Measurements from ENCODE around the gene HLA-C. TPM values are rescaled to one million over a fixed set of nuclear protein-coding genes. Genes with fewer than 3 reads are reported as not detected.

HLA-C gene
- total RNA-seq, 1 donor = 159 TPM

DNA sequence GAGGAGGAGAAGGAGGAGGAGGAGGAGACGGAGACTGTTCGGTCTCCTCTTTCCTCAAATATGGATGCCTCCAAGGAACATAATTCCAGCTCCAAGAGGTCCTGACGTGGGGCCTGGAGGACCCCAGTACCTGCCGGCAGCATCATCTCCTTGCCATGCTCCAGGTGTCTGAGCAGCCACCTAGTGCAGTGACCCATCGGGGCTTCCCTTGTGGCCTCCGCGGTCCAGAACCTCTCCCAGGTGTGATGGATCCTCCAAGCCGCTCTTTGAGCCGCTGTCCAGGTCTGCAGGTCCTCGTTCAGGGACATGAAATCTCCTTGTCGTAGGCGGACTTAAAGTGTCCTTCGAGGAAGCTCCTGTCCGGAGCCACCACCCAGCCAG, 35.8 kb upstream of the HLA-C start:
- H3K4me3 ChIP-seq (ENCODE audit: low read depth, low read length) = no peak overlapping the region
- DNase-seq (ENCODE audit: low read depth) = no peak
- TF ChIP-seq, protein P1, sequence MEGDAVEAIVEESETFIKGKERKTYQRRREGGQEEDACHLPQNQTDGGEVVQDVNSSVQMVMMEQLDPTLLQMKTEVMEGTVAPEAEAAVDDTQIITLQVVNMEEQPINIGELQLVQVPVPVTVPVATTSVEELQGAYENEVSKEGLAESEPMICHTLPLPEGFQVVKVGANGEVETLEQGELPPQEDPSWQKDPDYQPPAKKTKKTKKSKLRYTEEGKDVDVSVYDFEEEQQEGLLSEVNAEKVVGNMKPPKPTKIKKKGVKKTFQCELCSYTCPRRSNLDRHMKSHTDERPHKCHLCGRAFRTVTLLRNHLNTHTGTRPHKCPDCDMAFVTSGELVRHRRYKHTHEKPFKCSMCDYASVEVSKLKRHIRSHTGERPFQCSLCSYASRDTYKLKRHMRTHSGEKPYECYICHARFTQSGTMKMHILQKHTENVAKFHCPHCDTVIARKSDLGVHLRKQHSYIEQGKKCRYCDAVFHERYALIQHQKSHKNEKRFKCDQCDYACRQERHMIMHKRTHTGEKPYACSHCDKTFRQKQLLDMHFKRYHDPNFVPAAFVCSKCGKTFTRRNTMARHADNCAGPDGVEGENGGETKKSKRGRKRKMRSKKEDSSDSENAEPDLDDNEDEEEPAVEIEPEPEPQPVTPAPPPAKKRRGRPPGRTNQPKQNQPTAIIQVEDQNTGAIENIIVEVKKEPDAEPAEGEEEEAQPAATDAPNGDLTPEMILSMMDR (IDR thresholded peaks at IDR 0.05; ENCODE audit: insufficient read depth, low read length) = no peak

DNA sequence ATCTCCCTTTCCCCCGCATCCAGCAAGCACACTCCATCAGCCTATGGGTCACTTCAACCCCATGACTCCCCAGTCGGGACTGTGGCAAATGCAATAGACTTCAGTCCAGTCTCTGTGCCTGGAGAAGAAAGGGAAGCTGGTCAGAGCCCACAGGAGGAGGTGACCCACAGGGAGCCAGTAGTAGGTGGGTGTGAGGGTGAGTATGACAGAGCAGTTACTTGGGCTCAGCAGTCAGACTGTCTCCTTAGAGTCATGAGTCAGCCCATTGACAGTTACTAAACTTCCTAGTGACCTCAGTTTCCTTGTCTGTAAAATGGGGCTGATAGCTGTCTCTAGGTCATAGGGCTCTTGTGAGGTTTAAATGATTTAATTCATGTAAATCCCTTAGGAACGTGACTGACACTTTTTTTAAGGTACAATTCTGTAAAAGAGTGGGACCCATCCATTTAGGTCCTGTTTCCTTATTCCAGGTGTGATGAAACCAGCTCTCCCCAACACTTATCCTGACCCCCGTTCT, 33.9 kb upstream of the HLA-C start:
- TF ChIP-seq, protein P1 (IDR thresholded peaks at IDR 0.05; ENCODE audit: insufficient read depth, low read length) = no peak
- H3K4me3 ChIP-seq (ENCODE audit: low read depth, low read length) = no peak overlapping the region
- DNase-seq (ENCODE audit: low read depth) = no peak

DNA sequence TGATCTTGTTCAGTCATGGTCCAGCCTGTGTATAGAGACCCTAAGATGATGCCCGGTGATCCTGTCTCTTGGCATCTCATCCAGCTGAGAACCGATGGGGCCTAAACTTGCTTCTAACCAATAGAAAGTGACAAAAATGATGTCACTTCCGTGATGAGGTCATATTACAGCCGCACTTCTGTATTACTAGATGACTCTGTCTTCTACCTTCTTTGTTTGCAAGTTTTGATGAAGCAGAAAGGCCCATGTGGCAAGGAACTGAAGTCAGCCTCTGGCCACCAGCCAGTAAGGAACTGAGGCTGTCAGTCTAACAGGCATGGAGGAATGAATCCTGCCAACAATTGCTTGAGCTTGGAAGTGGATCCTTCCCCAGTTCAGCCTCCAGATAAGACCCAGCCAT, 32.8 kb upstream of the HLA-C start:
- H3K4me3 ChIP-seq (ENCODE audit: low read depth, low read length) = no peak overlapping the region
- no peak for DNase-seq (ENCODE audit: low read depth)
- TF ChIP-seq, protein P1 (IDR thresholded peaks at IDR 0.05; ENCODE audit: insufficient read depth, low read length) = no peak

DNA sequence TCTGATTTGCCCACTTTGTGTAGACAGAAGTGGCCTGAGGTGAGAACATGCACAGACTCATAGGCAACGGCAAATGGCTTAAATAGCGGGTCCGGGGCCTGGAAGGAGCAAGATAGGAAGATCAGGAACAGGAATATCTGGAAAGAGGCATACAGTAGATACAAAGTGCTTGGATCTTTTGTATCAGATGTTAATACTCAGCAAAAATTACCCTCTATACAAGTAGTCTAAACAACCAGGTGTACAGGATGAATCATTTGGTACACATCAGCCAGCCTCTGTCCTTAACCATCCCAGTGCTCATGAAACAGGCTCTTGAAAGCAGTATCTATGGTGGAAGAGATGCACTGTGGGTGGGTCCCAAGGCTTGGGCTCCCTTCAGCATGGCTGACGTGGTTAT, 28.9 kb upstream of the HLA-C start:
- TF ChIP-seq, protein P1 (IDR thresholded peaks at IDR 0.05; ENCODE audit: insufficient read depth, low read length) = no peak
- no peak for DNase-seq (ENCODE audit: low read depth)

DNA sequence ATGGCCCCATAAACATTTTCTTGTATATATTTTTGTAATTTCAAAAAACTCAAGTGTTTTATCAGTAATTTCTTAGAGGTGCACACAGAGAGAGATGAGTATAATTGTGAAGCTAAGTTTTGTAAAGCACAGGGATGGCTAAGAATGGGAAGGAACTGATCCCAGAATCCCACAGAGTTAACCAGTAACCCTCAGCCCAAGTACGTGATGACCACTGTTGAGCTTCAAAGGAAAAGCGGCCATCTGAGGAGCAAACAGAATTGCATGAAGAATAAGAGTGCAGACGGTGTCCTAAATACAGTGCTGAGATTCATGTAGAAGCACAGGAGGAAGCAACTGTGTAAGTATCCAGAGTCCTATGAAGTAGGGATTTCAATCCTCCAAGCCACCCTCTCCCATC, 28.1 kb upstream of the HLA-C start:
- TF ChIP-seq, protein P1 (IDR thresholded peaks at IDR 0.05; ENCODE audit: insufficient read depth, low read length) = no peak
- H3K4me3 ChIP-seq (ENCODE audit: low read depth, low read length) = no peak overlapping the region
- no peak for DNase-seq (ENCODE audit: low read depth)

More for the DNA sequence above, 28.9 kb upstream of the HLA-C start:
- no peak overlapping the region for H3K4me3 ChIP-seq (ENCODE audit: low read depth, low read length)

DNA sequence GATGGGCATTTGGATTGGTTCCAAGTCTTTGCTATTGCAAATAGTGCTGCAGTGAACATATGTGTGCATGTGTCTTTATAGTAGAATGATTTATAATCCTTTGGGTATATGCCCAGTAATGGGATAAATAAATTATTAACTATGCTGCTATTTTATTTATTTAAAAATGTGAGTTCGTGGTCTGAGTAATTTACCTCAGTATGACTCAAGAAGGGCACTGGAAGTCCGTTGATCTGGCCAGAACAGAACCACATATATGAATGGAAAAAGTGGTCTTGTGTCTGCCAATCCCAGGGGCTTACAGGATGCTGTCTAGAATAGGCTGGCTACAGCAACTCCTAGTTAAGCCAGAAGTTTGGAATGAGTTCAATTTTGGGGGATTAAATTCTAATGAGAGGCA, 27.6 kb upstream of the HLA-C start:
- no peak overlapping the region for H3K4me3 ChIP-seq (ENCODE audit: low read depth, low read length)
- TF ChIP-seq, protein P1 (IDR thresholded peaks at IDR 0.05; ENCODE audit: insufficient read depth, low read length) = no peak
- no peak for DNase-seq (ENCODE audit: low read depth)

DNA sequence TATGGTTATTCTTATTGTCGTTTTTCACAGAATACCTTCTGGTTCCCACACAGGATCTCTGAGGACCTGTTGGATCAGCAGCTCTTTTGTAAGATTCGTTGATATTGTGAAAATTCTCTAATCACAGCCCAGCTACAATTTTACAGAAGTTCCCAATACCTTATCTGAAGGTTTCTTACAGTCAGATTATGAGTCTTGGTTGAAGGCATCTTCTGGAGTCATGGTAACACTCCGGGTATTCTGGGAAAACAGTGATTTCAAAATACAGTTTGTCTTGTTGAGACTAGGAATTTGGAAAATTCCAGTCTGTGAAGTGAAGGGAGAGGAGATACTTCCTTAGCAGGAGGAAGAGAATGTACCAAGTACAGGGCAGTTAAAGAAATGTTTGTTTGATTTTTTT, 22.2 kb upstream of the HLA-C start:
- TF ChIP-seq, protein P1 (IDR thresholded peaks at IDR 0.05; ENCODE audit: insufficient read depth, low read length) = no peak
- DNase-seq (ENCODE audit: low read depth) = no peak
- no peak overlapping the region for H3K4me3 ChIP-seq (ENCODE audit: low read depth, low read length)
